GM18502 (cell line): ENCODE measurements around the gene LSAMP.

Source experiments
- ATAC-seq: cut with Tn5 transposase; IDR thresholded peaks from one replicate; pipeline ENCODE4 v1.9.1; 2021; ENCODE audit warnings: mild to moderate bottlenecking; ENCODE audit not compliant: unreplicated experiment, poor library complexity

LSAMP gene

GRCh38 chr3:115996420-115997108 is 448.7 kb downstream of the LSAMP start:
- no peak for ATAC-seq

- ATAC-seq = no peak
Measured at GRCh38 chr3:115990669-115991068, 454.6 kb downstream of the LSAMP start.

GRCh38 chr3:115989684-115990421 is 455.4 kb downstream of the LSAMP start:
- ATAC-seq = no peak

DNA sequence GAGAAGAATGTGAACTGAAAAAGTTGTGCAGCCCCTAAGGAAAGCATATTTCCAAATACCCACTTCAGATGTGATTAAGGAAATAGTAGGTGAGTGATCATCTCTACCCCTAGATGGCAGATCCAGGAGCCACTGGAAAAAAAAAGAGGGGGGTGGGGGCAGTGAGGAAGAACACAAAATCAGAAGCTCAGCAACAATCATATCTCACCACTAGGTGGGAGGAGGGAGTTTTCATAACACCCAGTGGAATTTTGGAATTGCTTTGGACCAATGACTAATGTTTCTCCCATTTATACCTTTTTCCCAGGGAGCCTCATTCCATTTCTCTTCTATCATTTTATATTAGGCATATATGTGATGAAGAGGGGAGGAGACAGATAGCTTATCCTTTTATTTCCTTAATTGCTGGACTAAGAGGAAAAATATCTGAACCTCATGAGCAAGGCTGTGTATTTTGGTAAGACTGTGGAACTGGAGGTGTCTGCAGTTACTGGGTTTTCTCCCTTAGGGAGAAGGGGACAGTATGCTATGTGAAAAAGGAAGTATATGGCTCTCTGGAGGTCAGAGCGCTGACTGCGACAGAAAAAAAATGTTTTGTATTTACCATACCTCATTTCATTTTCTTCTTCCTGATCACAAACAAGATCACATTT is 458.6 kb downstream of the LSAMP start:
- ATAC-seq = no peak

DNA sequence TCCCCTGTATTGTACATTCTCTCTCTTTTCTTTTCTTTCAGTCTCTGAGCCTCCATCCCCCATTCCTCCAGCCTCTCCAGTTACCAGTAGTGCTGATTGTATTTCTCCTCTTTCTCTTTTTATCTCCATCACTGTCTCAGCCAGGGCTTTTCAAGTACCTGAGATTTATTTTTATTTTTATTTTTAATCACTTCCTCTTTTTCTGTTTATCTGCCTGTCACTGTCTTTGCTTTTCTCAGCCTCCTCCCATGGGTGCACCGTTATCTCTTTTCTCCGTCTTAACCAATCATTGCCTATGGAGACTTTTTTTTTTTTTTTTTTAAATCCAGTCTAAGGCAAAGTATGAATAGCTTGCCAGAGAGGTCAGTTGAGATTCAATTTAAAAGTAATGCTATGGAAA is 462.7 kb downstream of the LSAMP start:
- ATAC-seq = peak; percentile 59

DNA sequence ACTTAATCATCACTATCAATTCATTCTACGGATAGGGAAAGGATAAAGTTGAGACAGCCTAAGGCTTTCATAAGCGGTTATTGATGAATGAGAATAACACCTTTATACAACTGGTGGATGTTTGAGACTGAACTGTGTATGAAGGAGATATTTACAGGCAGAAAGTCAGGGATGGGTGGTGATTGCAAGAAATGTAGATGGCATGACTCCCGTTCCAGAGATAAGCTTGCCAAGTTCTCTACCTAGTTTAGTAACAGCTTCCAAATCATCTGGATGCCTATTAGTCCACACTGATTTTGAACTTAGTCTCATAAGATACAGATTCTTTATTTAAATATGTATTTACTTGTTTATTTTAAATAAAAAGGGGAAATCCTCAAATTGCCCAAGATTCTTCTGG is 463.2 kb downstream of the LSAMP start:
- ATAC-seq = no peak

- no peak for ATAC-seq
Measured at GRCh38 chr3:115980709-115981108, 464.6 kb downstream of the LSAMP start.

DNA sequence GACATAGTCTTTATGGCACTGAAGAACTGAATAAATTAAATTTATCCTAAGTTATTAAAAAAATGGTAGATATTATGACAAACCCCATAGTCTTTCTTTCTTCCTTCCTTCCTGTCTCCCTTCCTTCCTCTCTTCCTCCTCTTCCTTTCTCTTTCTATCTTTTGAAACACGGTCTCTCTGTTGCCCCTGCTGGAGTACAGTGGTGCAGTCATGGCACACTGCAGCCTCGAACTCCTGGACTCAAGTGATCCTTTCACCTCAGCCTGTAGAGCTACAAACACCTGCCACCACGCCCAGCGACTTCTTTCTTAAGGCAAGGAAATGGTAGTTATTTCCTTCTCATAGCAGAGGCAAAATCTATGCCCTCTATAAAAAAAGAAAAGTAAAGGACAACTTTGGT is 467.4 kb downstream of the LSAMP start:
- ATAC-seq = no peak

GRCh38 chr3:115975796-115976195 is 469.5 kb downstream of the LSAMP start:
- ATAC-seq = no peak

- peak; percentile 86 for ATAC-seq
Measured at GRCh38 chr3:115975353-115975752, 469.9 kb downstream of the LSAMP start.

DNA sequence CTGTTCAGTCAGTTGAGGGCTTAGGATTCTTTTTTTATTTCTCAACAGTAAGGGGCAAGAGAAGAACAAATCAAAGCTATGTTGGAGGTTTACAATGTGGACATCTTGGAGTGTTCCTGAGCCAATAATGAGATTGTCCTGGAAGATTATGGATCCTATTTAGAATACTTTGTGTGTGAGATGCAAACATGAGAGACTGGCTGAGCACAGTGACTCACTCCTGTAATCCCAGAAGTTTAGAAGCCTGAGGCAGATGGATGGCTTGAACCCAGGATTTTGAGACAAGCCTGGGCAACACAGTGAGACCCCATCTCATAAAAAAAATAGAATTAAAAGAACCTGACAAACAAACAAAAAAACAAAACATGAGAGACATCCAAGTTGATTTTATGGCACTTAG is 470.3 kb downstream of the LSAMP start:
- ATAC-seq = no peak

- ATAC-seq = no peak
Measured at GRCh38 chr3:115968871-115969270, 476.4 kb downstream of the LSAMP start.

DNA sequence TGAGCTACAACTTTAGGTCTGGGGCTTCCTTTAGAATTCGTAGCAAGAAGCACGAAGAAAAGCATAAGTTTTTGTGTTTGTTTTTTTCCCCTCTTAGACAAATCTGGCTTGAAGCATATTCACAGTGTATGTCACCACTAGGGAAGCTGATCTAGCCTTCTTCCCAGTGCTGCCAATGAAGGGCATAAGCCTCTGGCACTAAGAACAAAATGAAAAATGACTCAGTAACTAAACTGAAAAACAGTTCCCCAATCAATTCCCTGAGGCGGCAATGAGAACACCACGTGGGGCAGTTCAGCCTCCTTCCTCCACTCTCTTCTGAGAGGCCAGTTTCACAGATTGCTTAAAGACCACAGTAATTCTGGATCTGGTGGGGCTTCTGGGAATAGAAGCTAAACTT is 483.9 kb downstream of the LSAMP start:
- no peak for ATAC-seq

- ATAC-seq = peak; percentile 84
Measured at GRCh38 chr3:115960799-115961198, 484.5 kb downstream of the LSAMP start.

GRCh38 chr3:115958526-115958925 is 486.8 kb downstream of the LSAMP start:
- ATAC-seq = no peak

DNA sequence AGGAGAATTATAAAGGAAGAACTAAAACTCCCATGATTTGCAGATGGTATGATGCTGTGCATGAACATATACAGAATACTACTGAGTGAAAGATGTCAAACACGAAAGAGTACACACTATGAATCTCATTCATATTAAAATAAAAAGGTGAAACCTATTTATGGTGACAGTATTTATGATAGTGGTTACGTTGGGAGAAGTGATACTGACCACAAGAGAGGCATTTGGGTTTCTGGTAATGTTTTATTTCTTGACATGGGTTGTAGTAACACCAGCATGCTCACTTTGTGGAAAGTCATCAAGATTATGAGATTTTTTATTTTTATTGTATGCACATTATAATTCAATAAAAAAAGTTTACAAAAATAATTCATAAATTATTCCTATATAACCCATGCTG is 498.0 kb downstream of the LSAMP start:
- no peak for ATAC-seq

GRCh38 chr3:115943579-115943978 is 501.7 kb downstream of the LSAMP start:
- peak; percentile 58 for ATAC-seq

DNA sequence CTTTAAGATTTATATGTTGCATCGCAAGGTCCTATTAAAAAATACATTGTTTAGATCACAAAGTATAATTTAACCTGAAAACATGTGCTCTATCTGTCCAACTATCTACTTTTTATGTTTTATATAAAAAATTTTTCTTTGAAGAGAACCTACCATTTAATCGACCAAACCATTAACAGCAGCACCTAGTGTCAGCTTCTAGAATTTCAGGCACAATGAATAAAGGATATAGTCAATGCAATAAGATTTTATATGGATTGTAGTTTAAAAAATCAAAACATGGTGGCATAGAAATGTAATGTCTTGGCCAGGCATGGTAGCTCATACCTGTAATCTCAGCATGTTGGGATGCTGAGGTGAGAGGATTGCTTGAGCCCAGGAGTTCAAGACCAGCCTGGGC is 508.2 kb downstream of the LSAMP start:
- peak; percentile 55 for ATAC-seq

GRCh38 chr3:115932807-115933206 is 512.5 kb downstream of the LSAMP start:
- peak; percentile 33 for ATAC-seq

- no peak for ATAC-seq
Measured at GRCh38 chr3:115931581-115931980, 513.7 kb downstream of the LSAMP start.

DNA sequence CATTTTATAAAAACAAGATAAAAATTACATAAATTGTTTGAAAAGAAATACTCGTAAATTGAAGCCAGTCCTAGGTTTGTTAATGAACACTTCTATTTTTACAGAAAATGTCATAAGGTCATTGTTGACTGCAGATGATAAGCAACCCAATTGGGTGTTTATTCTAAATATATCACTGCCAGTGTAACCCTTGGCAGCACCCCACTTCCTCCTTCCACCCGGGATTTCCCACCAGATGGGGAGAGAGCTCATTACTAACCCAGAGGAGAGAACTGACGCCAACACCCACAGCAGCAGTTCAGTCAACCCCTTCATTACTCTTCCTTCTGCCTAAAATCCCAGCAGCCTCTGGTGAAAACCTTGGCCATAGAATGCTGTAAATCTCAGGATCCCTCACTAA is 514.4 kb downstream of the LSAMP start:
- ATAC-seq = peak; percentile 83
